CD4-positive, CD25-positive, alpha-beta regulatory T cell (primary cell): ENCODE results near the gene C2orf76. TPM values are rescaled to one million over a fixed set of nuclear protein-coding genes. Genes with fewer than 3 reads are reported as not detected.

Experiments used
- ATAC-seq, 2 donors: fragments of 150-1000 bp; cut with Tn5 transposase; one replicate each; pipeline ENCODE4 v1.10.0; 2021; ENCODE audit warnings: low read depth in 2 of 2, moderate number of reproducible peaks in 2 of 2, moderate library complexity in 1 of 2
- DNase-seq, 3 donors: peaks; one replicate each; pipeline versions ENCODE4 v3.0.0 to v3.0.0-alpha.2; 2012 to 2022; ENCODE audit warnings: mixed read lengths in 1 of 3
- H3K27ac ChIP-seq: one replicate; pipeline ENCODE4 v1.7.0; 2013; ENCODE audit warnings: mild to moderate bottlenecking, low read length; ENCODE audit not compliant: insufficient read depth, poor library complexity, severe bottlenecking
- H3K27me3 ChIP-seq: one replicate; pipeline ENCODE4 v1.7.0; 2013; ENCODE audit warnings: low read length; ENCODE audit not compliant: control insufficient read depth, insufficient read depth
- H3K36me3 ChIP-seq: one replicate; pipeline ENCODE4 v1.7.0; 2013; ENCODE audit warnings: mild to moderate bottlenecking, low read length, moderate library complexity; ENCODE audit not compliant: control insufficient read depth, insufficient read depth
- H3K4me1 ChIP-seq: 2 replicates; pipeline ENCODE4 v1.7.0; 2013; ENCODE audit warnings: mild to moderate bottlenecking, low read length; ENCODE audit not compliant: insufficient read depth, control insufficient read depth, poor library complexity, severe bottlenecking
- H3K4me3 ChIP-seq: one replicate; pipeline ENCODE4 v1.7.0; 2013; ENCODE audit warnings: low read depth, mild to moderate bottlenecking, low read length, moderate library complexity
- H3K9me3 ChIP-seq, 2 experiments: 1 replicate in 1 of 2; 2 replicates in 1 of 2; pipeline ENCODE4 v1.7.0; 2013; ENCODE audit warnings: low read length in 2 of 2, mild to moderate bottlenecking in 1 of 2, moderate library complexity in 1 of 2; ENCODE audit not compliant: control insufficient read depth in 2 of 2
- H3K27ac Mint-ChIP-seq, 3 donors: one replicate each; pipeline ENCODE4 v1.8.0; 2020 to 2022; ENCODE audit warnings: mild to moderate bottlenecking in 3 of 3, mixed read lengths in 3 of 3, moderate library complexity in 2 of 3
- H3K27me3 Mint-ChIP-seq: one replicate; pipeline ENCODE4 v1.8.0; 2022; ENCODE audit warnings: mild to moderate bottlenecking, mixed read lengths
- H3K36me3 Mint-ChIP-seq: one replicate; pipeline ENCODE4 v1.8.0; 2020; ENCODE audit warnings: mixed read lengths
- H3K4me1 Mint-ChIP-seq, 4 donors: one replicate each; pipeline ENCODE4 v1.8.0; 2020 to 2022; ENCODE audit warnings: mixed read lengths in 4 of 4, mild to moderate bottlenecking in 1 of 4
- H3K4me3 Mint-ChIP-seq, 4 donors: one replicate each; pipeline ENCODE4 v1.8.0; 2020 to 2022; ENCODE audit warnings: mild to moderate bottlenecking in 4 of 4, mixed read lengths in 4 of 4, moderate library complexity in 3 of 4
- H3K9me3 Mint-ChIP-seq, 7 donors: one replicate each; pipeline ENCODE4 v1.8.0; 2020 to 2022; ENCODE audit warnings: mixed read lengths in 7 of 7, mild to moderate bottlenecking in 3 of 7, moderate library complexity in 2 of 7
- polyA plus RNA-seq, 4 donors: library from polyadenylated mRNA; unstranded; fragments of 300-500 nt; fragmentation: Illumina TruSeq; gene quantifications; one replicate each; pipeline ENCODE4 v1.2.3, GENCODE V29; 2021
- total RNA-seq: library from RNA; stranded (reverse); gene quantifications from one replicate; pipeline ENCODE4 v1.2.3, GENCODE V29; 2022

The C2orf76 gene
- total RNA-seq = 7.3 TPM
- 10 to 100 TPM; 16.5 to 24.6 (median 22.3) TPM for polyA plus RNA-seq

DNA sequence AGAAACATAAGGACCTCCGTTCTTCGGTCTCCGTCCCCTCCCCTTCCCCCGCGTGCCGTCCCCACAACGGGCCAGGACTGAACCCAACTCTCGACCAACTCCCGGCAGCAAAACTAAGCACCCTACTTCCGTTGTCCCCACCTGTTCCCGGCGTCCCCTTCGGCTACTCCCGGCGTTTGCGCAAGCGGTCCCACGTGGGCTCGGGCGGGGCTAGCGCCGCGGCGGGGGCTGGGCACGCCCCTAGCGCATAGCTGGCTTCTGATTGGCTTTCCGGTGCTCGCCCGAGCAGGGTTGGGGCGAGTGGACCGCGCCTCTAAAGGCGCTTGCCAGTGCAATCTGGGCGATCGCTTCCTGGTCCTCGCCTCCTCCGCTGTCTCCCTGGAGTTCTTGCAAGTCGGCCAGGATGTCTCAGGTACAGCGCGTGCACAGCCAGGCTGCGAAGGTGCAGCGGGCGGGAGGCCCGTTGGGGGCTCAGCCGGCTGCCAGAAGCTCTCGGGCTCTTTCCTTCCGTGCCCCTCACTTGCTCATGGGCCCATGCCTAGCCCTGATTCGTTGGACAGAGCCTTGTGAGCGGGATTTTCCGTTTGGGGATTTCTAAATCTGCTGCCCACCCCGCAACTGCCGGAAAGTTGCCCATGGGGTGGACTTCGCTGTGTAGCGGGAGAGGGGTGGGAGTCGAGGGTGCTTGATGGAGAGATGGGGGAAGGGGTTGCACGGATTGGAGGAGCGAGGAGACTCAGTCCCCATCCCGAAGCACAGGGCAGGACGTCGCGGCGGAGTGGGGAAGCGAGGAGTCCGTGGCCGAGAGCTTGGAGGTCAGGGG is at the start of gene C2orf76, which contains the start of gene DBI:
Gene C2orf76 (minus strand): TSS at position 186 of the 823 bp plus-strand sequence. CDS start 26,875 bp downstream, outside the sequence.
Gene DBI (plus strand): TSS at position 329 of the 823 bp plus-strand sequence. CDS start 75 bp downstream, at position 404.
- peak; percentile 96 to 97 for ATAC-seq
- peak within 1 kb of the TSS; percentile 87 to 97 (median 92) for H3K27ac Mint-ChIP-seq
- H3K4me3 Mint-ChIP-seq = peak within 1 kb of the TSS; percentile 96 to 99 (median 98)

GRCh38 chr2:119415630-119416029 is 49.0 kb upstream of the C2orf76 start:
- peaks cover 0 to 2% (median 0%) of the 10 kb centered on the region in 7 donors for H3K9me3 Mint-ChIP-seq

More for the DNA sequence above, at the start of gene C2orf76, which contains the start of gene DBI:
- Histone ChIP-seq H3K27ac (peak within 1 kb of the TSS; percentile 79), H3K4me3 (peak within 1 kb of the TSS; percentile 96), H3K27me3 (no peaks in the 10 kb centered on the region), H3K36me3 (peaks cover 30% of the 10 kb centered on the region), H3K9me3 (no peaks in the 10 kb centered on the region), H3K4me1 (peaks cover 37% of the 10 kb centered on the region)
- DNase-seq = peak; percentile 88 to 98 (median 91)
- Mint-ChIP-seq H3K4me1 (peaks cover 8 to 66% (median 41%) of the 10 kb centered on the region in 4 donors), H3K36me3 (peaks cover 22% of the 10 kb centered on the region), H3K9me3 (no peaks in the 10 kb centered on the region), H3K27me3 (no peaks in the 10 kb centered on the region)

DNA sequence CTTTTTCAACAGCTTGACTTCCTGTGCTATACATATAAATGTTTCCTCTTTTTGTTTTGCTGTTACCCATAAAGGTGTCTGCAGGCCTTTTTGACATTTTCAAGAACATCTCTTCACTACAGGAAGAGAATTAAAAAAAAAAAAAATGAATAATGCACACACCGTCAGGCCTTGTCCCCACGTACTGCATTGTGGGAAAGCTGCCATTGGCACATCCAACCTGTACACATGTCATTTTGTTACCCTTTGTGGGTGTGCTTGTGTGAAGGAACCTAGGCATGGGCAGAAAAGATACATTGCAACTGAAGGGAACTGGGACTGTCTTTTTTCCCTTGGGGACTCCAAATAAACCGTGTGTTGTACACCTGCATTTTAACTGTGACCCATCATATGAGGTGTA is 48.3 kb upstream of the C2orf76 start:
- Histone ChIP-seq H3K4me3 (no peak overlapping the region), H3K27ac (no peak overlapping the region), H3K4me1 (no peaks in the 10 kb centered on the region), H3K36me3 (no peaks in the 10 kb centered on the region), H3K27me3 (peaks cover 3% of the 10 kb centered on the region), H3K9me3 (no peaks in the 10 kb centered on the region)
- no peak overlapping the region for H3K4me3 Mint-ChIP-seq
- ATAC-seq (no peak), DNase-seq (peak in 1 of 3 donors; percentile 10)
- peaks cover 0 to 2% (median 0%) of the 10 kb centered on the region in 7 donors for H3K9me3 Mint-ChIP-seq
- no peak overlapping the region for H3K27ac Mint-ChIP-seq
- H3K36me3 Mint-ChIP-seq = no peaks in the 10 kb centered on the region
- no peaks in the 10 kb centered on the region for H3K4me1 Mint-ChIP-seq
- peaks cover 35% of the 10 kb centered on the region for H3K27me3 Mint-ChIP-seq

More at GRCh38 chr2:119415630-119416029, 49.0 kb upstream of the C2orf76 start:
- DNase-seq = no peak
- H3K36me3 ChIP-seq = no peaks in the 10 kb centered on the region
- Mint-ChIP-seq H3K36me3 (no peaks in the 10 kb centered on the region), H3K27ac (no peak overlapping the region), H3K4me1 (no peaks in the 10 kb centered on the region), H3K4me3 (no peak overlapping the region), H3K27me3 (peaks cover 35% of the 10 kb centered on the region)
- H3K4me3 ChIP-seq = no peak overlapping the region
- no peaks in the 10 kb centered on the region for H3K4me1 ChIP-seq
- no peak for ATAC-seq
- peaks cover 5% of the 10 kb centered on the region for H3K27me3 ChIP-seq
- H3K27ac ChIP-seq = no peak overlapping the region
- H3K9me3 ChIP-seq = no peaks in the 10 kb centered on the region

- Histone ChIP-seq H3K4me3 (no peak overlapping the region), H3K9me3 (no peaks in the 10 kb centered on the region), H3K36me3 (no peaks in the 10 kb centered on the region), H3K27me3 (peaks cover 3% of the 10 kb centered on the region), H3K4me1 (no peaks in the 10 kb centered on the region), H3K27ac (no peak overlapping the region)
- ATAC-seq (no peak), DNase-seq (no peak)
- Mint-ChIP-seq H3K9me3 (peaks cover 0 to 2% (median 0%) of the 10 kb centered on the region in 7 donors), H3K4me1 (no peaks in the 10 kb centered on the region), H3K4me3 (no peak overlapping the region), H3K36me3 (no peaks in the 10 kb centered on the region), H3K27me3 (peaks cover 23% of the 10 kb centered on the region), H3K27ac (no peak overlapping the region)
Observed at GRCh38 chr2:119409506-119409905, 42.9 kb upstream of the C2orf76 start.

- H3K9me3 Mint-ChIP-seq = peaks cover 0 to 2% (median 0%) of the 10 kb centered on the region in 7 donors
- H3K27ac Mint-ChIP-seq = no peak overlapping the region
- H3K4me3 Mint-ChIP-seq = no peak overlapping the region
- DNase-seq = no peak
- no peak overlapping the region for H3K4me3 ChIP-seq
- H3K4me1 Mint-ChIP-seq = no peaks in the 10 kb centered on the region
- no peaks in the 10 kb centered on the region for H3K27me3 ChIP-seq
- no peak overlapping the region for H3K27ac ChIP-seq
- no peaks in the 10 kb centered on the region for H3K36me3 ChIP-seq
- H3K9me3 ChIP-seq = no peaks in the 10 kb centered on the region
- peaks cover 19% of the 10 kb centered on the region for H3K27me3 Mint-ChIP-seq
- H3K36me3 Mint-ChIP-seq = no peaks in the 10 kb centered on the region
- ATAC-seq = no peak
- no peaks in the 10 kb centered on the region for H3K4me1 ChIP-seq
Observed at GRCh38 chr2:119408221-119408619, 41.6 kb upstream of the C2orf76 start.

DNA sequence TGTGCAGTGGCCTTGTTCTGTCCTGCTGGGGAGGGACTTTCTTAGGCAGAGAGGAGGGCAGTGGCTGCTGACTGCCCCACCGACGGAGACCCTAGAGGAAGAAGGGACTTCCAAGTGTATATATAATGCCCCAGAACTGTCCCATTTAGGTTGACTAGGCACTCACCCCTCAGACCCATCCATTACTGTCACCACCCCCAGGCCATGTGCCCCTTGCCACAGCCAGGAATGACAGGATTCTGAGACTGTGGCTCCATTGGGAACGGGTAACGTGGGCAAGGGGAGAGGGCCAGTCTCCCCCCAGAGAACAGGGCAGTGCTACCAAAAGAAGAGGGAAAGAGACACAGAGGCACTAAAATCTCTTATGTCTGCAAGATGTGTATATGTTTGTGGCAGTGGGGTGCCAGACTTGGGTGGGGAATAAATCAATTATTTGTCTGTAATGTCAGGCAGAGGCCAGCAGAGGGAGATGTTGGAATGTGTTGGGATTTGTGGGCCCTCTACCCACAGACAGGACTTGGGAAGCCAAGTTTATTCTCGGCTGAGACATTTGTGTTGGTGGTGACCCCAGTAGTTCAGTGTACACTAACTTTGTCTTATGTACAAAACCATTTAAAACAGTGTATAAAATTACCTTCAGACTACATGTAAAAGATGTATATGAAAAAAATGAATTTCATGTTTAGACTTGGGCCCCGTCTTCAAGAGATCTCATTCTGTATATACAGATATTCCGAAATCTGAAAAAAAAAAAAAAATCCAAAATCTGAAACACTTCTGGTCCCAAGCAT is 41.0 kb upstream of the C2orf76 start:
- no peak for ATAC-seq
- no peak overlapping the region for H3K27ac Mint-ChIP-seq
- H3K36me3 Mint-ChIP-seq = no peaks in the 10 kb centered on the region

GRCh38 chr2:119405151-119405550 is 38.5 kb upstream of the C2orf76 start:
- no peak for ATAC-seq
- H3K27me3 ChIP-seq = no peaks in the 10 kb centered on the region
- H3K27ac Mint-ChIP-seq = no peak overlapping the region

More for the DNA sequence above, 41.0 kb upstream of the C2orf76 start:
- H3K36me3 ChIP-seq = no peaks in the 10 kb centered on the region
- H3K4me3 ChIP-seq = no peak overlapping the region
- no peaks in the 10 kb centered on the region for H3K27me3 ChIP-seq
- H3K9me3 ChIP-seq = no peaks in the 10 kb centered on the region
- Mint-ChIP-seq H3K4me1 (no peaks in the 10 kb centered on the region), H3K9me3 (peaks cover 0 to 2% (median 0%) of the 10 kb centered on the region in 7 donors), H3K4me3 (no peak overlapping the region), H3K27me3 (peaks cover 16% of the 10 kb centered on the region)
- peak in 2 of 3 donors; percentile 6 to 57 for DNase-seq
- no peak overlapping the region for H3K27ac ChIP-seq
- H3K4me1 ChIP-seq = no peaks in the 10 kb centered on the region

More at GRCh38 chr2:119405151-119405550, 38.5 kb upstream of the C2orf76 start:
- no peaks in the 10 kb centered on the region for H3K36me3 Mint-ChIP-seq
- Histone ChIP-seq H3K27ac (no peak overlapping the region), H3K9me3 (no peaks in the 10 kb centered on the region), H3K4me3 (no peak overlapping the region), H3K4me1 (no peaks in the 10 kb centered on the region), H3K36me3 (no peaks in the 10 kb centered on the region)
- no peak overlapping the region for H3K4me3 Mint-ChIP-seq
- peaks cover 0 to 2% (median 0%) of the 10 kb centered on the region in 7 donors for H3K9me3 Mint-ChIP-seq
- H3K27me3 Mint-ChIP-seq = peaks cover 2% of the 10 kb centered on the region
- no peaks in the 10 kb centered on the region for H3K4me1 Mint-ChIP-seq
- DNase-seq = no peak
